ENCODE results near the gene DHRS3.

- TF ChIP-seq CTCF (conservative IDR thresholded peaks at IDR 0.05 in 1 of 2, IDR thresholded peaks at IDR 0.05 in 1 of 2; ENCODE audit: extremely low read depth in 1 of 2, insufficient read depth in 1 of 2, low read depth in 1 of 2, low read length in 2 of 2): no peak
- TF ChIP-seq EZH2 (IDR thresholded peaks at IDR 0.05; ENCODE audit: borderline replicate concordance, low read length): no peak
Observed at GRCh38 chr1:12530462-12531178, 87.4 kb downstream of the DHRS3 start.
